ENCODE data around the gene COL4A5.
"Not testable (repeated sequence)": the region's sequence is repeated elsewhere in the genome, so short reads cannot be mapped to it uniquely, and the experiment has no call there.

GRCh38 chrX:108390976-108391717 is 48.5 kb upstream of the COL4A5 start:
- TF ChIP-seq CTCF (conservative IDR thresholded peaks at IDR 0.05 in 1 of 2, IDR thresholded peaks at IDR 0.05 in 1 of 2; ENCODE audit: extremely low read depth in 1 of 2, insufficient read depth in 1 of 2, low read depth in 1 of 2, low read length in 2 of 2); EZH2 (IDR thresholded peaks at IDR 0.05; ENCODE audit: borderline replicate concordance, low read length): not testable (repeated sequence)

Data from mammary epithelial cell (primary cell).